ENCODE measurements around the gene TRAF2.
"Not testable (repeated sequence)": the region's sequence is repeated elsewhere in the genome, so short reads cannot be mapped to it uniquely, and the experiment has no call there.

The TRAF2 gene

DNA sequence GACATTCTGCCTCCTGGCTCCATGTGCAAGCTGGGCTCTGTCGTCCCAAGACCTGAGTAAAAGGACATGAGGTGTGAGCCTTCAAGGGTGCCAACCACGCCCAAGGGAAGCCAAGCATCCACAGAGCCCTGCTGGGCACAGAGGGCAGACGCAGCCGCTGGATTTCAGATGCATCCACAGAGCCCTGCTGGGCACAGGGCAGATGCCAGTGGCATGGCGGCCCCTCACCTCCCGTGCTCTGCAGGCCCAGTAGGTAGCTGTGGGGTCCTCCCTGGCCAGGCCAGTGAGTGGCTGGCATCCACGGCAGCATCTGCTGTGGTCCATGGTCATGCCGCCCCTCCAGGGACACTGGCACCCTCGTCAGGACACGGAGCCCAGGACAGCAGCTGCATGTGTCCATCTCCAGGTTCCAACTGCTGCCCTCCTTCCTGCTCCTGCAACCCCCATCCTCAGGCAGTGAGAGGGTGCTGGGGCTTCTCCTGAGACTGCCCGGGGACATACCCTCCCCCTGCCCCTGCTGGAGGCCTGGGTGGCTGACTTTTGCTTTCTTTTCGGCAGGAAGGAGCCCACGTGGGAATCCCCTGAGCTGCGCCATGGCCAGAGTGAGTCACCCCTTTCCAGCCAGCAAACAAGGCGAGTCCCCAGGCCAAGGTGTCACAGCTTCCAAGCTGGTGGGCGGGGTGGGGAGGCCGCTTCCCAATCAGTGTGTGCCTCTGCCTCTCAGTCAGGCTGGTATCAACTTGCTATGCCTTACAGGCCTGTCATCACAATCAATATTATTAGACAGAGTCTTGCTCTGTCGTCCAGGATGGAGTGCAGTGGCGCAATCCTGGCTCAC, 4.0 kb upstream of the TRAF2 start:
- peak; percentile 93 for DNase-seq

- not testable (repeated sequence) for DNase-seq
These were observed 3.4 kb upstream of the TRAF2 start for GRCh38 chr9:136882947-136883283.

DNA sequence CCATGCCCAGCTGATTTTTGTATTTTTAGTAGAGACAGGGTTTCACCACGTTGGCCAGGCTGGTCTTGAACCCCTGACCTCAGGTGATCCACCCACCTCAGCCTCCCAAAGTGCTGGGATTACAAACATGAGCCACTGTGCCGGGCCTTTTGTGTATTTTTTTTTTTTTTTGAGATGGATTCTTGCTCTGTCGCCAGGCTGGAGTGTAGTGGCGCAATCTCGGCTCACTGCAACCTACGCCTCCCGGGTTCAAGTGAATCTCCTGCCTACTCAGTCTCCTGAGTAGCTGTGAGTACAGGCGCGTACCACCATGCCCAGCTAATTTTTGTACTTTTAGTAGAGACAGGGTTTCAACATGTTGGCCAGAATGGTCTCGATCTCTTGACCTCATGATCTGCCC, 2.6 kb upstream of the TRAF2 start:
- DNase-seq: not testable (repeated sequence)

DNA sequence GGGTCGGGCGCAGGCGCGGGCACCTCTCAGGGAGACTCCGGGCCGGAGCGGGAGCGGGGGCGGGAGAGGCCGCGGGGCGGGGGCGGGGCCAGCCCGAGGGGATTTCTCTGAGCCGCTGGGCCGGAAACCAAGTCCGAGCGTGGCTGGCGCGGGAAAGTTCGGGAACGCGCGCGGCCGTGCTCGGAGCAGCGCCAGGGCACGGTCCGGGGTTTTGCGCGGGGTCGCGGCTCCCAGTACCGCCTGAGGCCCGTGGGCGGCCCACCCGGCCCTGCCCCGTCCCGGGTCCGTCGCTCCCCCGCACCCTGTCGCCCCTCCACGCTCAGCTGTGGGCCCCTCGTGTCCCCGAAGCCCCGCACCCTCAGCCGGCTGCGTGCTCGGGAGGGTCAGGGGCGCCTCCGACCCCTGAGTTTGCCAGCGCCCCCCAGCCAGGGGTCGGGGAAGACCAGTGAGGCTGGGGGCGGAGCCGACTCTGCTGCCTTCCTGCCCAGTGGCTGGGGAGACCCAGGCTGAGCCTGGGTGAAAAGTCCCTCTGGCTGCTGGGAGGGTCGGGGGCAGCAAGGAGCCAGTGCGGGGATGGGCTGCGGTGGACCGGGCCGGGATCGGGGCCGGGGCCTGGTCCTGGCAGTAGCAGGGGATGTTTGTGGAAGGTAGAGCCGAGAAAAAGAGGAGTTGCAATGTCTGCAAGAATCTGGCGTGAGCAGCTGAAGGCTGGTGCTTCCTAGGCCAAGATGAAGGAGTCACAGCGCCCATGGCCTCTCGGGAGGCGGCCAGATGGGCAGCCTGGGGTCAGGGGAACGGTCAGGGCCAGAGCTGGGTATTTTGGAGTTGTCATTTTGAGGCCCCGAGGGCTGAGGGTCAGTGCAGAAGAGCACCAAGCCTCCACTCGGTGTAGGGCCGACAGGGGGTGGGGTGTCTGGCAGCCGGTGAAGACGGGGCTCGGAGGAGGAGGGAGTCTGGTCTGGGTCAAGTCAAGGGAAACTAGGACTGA, 588 bp downstream of the TRAF2 start:
- peak; percentile 59 for DNase-seq

- no peak for DNase-seq
These were observed 2.1 kb downstream of the TRAF2 start for GRCh38 chr9:136888454-136888853.

DNA sequence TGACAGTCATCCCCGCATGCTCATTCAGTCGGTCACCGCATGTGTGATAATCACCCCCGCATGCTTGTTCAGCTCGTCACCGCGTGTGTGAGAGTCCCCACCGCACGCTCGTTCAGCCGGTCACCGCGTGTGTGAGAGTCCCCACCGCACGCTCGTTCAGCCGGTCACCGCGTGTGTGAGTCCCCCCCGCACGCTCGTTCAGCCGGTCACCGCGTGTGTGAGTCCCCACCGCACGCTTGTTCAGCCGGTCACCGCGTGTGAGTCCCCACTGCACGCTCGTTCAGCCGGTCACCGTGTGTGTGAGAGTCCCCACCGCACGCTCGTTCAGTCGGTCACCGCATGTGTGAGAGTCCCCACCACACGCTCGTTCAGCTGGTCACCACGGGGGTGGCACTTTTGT, 3.5 kb downstream of the TRAF2 start:
- no peak for DNase-seq

DNA sequence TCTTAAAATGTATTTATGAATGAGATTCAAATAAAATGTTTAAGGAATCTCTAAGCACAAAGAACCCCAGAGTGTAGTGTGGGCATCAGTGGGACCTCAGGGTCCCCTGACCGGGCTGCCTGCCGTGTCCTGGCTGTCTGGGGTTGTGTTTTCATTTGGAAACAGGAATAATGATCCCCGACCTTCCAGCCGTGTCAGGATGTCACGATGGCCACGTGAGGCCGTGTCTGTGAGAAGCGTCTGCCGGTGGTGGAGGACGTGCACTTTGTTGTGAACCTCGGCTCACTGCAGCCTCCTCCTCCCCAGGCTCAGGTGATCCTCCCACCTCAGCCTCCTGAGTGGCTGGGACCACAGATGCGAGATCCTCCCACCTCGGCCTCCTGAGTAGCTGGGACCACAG, 4.3 kb downstream of the TRAF2 start:
- DNase-seq: no peak

DNA sequence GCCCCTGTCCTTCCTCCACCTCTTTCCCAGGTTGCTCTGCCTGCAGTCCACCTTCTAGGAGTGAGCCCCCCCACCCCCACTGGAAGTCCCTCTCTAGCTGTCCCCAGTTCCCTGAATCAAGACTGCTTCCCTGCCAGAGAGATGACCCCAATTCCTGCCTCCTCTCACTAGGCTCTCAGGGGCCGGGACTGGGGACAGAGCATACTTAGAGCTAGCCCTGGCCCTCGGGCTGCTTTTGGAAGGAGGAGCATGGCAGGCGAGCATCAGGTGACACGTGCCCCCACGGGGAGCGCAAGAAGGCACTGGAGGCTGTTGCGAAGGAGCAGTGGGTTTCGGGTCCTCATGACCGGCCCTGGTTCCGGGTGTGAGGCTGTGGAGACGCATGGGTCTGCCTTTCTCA, 9.7 kb downstream of the TRAF2 start:
- no peak for DNase-seq

DNA sequence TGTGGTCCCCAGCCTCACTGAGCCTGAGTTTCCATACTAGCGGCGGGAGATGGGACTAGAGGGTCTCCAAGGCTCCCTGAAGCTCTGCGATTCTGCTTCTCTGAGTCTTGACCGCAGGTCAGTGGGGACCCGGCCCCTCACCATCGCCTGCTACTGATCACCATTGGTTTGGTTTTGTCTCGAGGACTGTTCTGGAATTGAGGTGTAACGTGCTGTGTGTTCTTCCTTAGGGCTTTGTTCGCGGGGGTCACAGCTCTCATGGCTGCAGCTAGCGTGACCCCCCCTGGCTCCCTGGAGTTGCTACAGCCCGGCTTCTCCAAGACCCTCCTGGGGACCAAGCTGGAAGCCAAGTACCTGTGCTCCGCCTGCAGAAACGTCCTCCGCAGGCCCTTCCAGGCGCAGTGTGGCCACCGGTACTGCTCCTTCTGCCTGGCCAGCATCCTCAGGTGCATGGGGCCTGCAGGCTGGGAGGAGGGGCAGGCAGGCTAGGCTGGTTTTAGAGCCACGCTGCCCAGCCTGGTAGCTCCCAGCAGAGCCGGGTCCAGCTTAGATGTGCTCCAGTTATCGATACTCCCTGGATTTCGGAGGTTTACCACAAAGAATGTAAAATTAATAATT, 12.3 kb downstream of the TRAF2 start:
- DNase-seq: no peak

- DNase-seq: no peak
These were observed 12.9 kb downstream of the TRAF2 start for GRCh38 chr9:136899196-136899595.

DNA sequence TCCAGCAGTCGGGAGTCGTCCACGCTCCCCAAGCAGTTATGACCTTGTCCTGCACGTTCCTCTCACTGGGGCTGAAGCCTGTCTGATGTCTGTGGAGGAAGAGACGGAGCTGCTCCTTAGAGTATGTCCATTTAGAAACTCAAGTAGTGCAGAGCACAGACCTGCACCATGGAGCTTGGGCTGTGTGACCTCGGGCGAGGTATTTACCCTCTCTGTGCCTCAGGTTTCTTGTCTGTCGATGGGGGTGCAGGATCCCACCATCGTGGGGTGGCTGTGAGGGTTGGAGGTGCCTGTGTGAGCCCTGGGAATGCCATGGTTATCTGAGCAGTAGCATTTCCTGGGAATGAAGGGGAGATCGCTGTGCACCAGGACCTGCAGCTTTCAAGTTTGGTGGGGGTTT, 14.2 kb downstream of the TRAF2 start:
- no peak for DNase-seq

GRCh38 chr9:136900988-136901515, 14.7 kb downstream of the TRAF2 start:
- DNase-seq: no peak

DNA sequence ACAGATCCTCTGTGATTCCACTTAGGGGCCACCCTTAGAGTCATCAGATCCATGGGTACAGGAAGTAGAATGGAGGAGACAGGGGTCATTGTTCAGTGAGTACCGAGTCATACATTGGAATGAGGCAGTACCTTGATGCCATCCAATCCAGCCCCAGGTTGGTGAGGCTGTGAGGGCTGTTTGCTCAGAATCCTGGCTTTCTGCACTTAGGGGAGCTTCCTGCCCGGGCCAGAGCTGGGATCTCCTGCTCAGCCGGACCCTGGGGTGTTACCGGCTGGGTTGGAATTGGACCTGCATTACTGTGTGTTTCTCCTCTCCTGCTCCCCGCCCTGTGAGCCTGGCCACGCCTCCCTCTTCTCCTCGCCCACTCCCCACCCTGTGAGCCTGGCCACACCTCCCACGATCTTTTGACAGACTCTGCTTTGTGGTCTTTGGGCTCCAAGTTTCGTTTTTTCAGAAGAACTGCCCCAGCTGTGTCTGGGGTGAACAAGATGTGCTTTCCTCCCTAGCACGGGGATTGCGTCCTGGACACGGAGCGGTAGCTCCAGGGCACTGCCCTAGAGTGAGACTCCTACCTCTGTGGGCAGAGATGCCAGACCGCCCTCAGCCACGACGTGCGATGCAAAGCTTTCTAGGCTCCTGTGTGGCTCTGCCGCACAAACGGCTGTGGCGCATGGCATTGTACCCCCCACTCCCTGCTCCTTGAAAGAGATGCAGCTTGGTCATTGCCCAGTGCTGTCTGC, 15.4 kb downstream of the TRAF2 start:
- peak; percentile 84 for DNase-seq

DNA sequence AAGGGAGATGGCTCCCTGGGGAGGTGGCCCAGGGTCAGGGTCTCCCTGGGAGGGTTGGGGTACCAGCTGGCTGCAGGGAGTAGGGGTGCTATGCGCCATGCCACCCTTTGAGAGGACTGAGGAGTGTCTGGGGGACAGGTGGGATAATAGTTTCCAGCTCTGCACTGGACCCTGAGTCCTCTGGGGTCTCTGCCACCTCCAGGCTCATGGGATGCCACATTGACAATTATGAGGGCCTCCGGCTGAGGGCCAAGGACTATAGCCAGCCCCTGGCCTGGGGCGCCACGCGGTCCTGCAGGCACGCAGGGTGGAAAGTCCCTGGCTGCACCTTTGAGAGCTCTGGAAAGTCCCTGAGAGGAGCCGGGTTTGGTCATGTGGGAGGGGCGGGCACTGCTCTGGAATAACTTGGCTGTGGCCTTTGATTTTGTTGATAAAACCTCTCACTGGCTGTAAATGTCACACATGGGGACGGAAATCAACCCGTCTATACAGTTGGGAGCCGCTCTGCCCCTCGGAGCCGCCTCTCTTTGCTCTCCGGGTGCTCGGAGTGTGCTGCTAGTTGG, 16.0 kb downstream of the TRAF2 start:
- peak; percentile 87 for DNase-seq

GRCh38 chr9:136903041-136903554, 16.8 kb downstream of the TRAF2 start:
- no peak for DNase-seq

DNA sequence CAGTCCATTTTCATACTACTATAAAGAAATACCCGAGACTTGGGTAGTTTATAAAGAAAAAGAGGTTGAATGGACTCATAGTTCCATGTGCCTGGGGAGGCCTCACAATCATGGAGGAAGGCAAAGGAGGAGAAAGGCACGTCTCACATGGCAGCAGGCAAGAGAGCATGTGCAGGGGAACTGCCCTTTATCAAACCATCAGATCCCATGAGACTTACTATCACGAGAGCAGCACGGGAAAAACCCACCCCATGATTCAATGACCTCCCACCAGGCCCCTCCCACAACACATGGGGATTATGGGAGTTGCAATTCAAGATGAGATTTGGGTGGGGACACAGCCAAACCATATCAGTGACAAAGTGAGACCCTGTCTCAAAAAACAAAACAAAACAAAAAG, 19.9 kb downstream of the TRAF2 start:
- DNase-seq: no peak

GRCh38 chr9:136907011-136907914, 20.9 kb downstream of the TRAF2 start:
- DNase-seq: no peak

GRCh38 chr9:136910197-136910900, 24.0 kb downstream of the TRAF2 start:
- no peak for DNase-seq

GRCh38 chr9:136910901-136911245, 24.6 kb downstream of the TRAF2 start:
- DNase-seq: no peak
